ENCODE measurements around the gene COA7.
A peak's percentile ranks its signal among the peaks of the same experiment; 100 is the strongest.
"Not testable (repeated sequence)": the region's sequence is repeated elsewhere in the genome, so short reads cannot be mapped to it uniquely, and the experiment has no call there.

The COA7 gene

DNA sequence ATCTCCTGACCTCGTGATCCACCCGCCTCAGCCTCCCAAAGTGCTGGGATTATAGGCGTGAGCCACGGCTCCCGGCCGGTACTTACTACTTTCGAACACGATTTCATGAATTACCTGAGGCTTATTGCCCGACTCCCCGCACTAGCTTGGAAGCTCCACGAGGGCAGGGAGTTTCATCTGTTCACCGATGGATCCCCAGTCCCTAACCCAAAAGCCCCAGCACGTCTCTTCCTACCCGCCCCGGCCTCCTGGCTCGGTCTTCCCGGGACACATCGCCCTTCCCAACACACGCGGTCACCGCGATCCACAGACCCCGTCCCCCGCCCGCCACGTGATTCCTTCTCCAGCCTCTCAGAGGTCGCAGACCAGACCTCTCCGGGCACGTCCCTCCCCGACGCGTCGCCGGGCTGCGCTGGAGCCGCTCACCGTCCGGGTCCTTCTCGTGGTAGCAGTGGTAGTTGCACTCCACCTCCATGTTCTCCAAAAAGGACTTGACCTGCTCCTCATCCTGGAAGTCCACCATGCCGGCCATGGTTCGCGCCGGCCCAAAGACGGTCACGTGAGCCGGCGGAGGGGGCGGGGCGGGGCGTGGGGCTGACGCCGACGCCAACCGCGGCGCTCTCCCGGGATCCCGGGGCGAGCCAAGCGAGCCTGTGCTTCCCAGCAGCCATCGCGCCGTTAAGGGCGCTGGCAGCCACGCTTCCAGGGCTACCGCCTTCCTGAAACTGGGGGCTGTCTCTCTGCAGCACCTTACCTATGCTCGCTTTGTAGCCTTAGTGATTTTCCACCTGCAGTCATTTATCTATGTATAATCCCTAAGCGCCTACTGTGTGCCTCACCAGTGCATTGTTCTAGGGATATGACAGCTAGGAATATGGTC lies at the start of gene COA7:
COA7 (minus strand) TSS at position 553 of the 880 bp plus-strand sequence; CDS start at position 532, 21 bp downstream.
- DNase-seq (ENCODE audit: low read depth in 2 of 2, low spot score in 1 of 2): peak in 1 of 2 donors; percentile 35

- no peak for DNase-seq (ENCODE audit: low read depth in 2 of 2, low spot score in 1 of 2)
Observed at GRCh38 chr1:52747450-52747849, 49.3 kb upstream of the COA7 start.

GRCh38 chr1:52746189-52746588 lies 48.0 kb upstream of the COA7 start:
- DNase-seq (ENCODE audit: low read depth in 2 of 2, low spot score in 1 of 2): no peak

GRCh38 chr1:52741259-52741658 lies 43.1 kb upstream of the COA7 start:
- DNase-seq (ENCODE audit: low read depth in 2 of 2, low spot score in 1 of 2): no peak

GRCh38 chr1:52739699-52740467 lies 41.7 kb upstream of the COA7 start:
- DNase-seq (ENCODE audit: low read depth in 2 of 2, low spot score in 1 of 2): no peak

DNA sequence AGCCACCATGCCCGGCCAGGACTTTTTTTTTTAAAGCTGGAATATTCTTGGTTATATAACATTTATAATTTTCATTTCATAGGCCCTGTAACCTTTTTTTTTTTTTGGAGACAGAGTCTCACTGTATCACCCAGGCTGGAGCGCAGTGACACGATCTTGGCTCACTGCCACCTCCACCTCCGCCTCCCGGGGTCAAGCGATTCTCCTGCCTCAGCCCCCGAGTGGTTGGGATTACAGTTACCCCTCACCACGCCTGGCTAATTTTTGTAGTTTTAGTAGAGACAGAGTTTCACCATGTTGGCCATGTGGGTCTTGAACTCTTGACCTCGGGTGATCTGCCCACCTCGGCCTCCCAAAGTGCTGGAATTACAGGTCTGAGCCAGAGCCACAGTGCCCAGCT lies 40.7 kb upstream of the COA7 start:
- DNase-seq (ENCODE audit: low read depth in 2 of 2, low spot score in 1 of 2): no peak

- no peak for DNase-seq (ENCODE audit: low read depth in 2 of 2, low spot score in 1 of 2)
Observed at GRCh38 chr1:52738148-52738547, 40.0 kb upstream of the COA7 start.

GRCh38 chr1:52735371-52735770 lies 37.2 kb upstream of the COA7 start:
- not testable (repeated sequence) for DNase-seq (ENCODE audit: low read depth in 2 of 2, low spot score in 1 of 2)

- DNase-seq (ENCODE audit: low read depth in 2 of 2, low spot score in 1 of 2): no peak
Observed at GRCh38 chr1:52733368-52733767, 35.2 kb upstream of the COA7 start.

DNA sequence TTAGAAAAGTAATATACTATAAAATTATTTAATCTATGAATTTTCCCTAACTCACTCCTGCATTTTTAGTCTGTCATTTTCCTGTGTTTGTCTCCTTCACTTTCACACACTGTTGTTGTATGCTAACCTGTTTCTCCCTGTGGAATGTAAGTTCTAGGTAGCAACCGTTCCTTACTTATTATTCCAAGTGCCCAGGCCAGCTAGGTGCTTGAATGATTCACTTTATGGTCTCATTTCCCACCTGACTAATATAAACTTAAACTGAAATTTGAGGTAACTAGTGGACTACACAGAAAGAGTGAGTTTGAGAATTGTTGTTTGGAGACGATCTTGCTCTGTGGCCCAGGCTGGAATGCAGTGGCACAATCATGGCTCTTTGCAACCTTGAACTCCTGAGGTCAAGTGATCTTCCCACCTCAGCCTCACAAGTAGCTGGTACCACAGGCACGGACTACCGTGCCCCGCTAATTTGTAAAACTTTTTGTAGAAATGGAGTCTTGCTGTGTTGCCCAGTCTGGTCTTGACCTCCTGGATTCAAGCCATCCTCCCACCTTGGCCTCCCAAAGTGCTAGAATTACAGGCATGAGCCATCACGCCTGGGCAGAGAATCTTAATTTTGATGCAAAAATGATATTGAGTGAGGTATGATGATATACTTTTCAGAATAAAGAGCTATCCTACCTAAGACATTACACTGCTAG lies 30.0 kb upstream of the COA7 start:
- no peak for DNase-seq (ENCODE audit: low read depth in 2 of 2, low spot score in 1 of 2)

- DNase-seq (ENCODE audit: low read depth in 2 of 2, low spot score in 1 of 2): no peak
Observed at GRCh38 chr1:52727114-52727586, 29.0 kb upstream of the COA7 start.

DNA sequence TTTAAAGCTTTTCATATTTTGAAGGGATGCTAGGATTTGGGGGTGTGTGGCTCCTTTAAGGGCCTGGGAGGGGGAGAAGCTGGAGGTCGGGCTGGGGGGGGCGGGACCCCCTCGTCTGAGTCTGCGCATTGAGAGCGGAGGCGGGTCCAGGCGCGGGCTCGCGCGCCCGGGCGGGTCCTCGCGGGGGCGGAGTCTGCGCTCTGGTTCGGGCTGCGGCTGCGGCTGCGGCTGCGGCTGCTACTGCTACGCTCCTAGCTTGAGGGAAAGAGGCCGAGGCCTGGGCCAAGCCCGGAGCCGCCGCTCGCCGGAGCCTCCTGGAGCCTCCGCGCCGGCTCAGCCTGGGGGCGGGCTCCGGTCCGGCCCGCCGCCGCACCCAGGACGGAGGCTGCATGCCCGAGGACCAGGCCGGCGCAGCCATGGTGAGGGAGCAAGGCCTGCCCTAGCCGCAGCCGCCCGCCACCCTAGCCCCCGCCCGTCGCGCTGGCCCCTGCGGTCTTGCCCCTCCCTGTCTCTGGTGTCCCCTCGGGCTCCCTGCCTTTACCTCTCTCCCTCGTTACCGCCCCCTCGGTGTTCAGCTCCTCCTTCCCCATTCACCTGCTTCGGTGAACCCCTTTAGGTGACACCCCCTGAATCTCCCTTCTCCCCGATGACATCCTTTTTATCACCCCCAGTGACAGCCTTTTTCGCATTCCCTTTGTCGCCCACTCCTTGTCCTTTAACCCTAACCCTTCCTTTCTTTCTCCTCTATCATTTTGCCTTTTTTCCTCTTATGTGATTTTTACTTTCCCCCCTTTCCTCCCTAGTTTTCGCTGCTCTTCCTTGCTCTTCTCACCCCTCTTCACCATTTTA lies 28.3 kb upstream of the COA7 start, which contains the start of gene ZYG11B:
ZYG11B (plus strand) TSS at position 189 of the 849 bp plus-strand sequence; CDS start at position 390, 201 bp downstream.
- DNase-seq (ENCODE audit: low read depth in 2 of 2, low spot score in 1 of 2): peak; percentile 64 to 81

DNA sequence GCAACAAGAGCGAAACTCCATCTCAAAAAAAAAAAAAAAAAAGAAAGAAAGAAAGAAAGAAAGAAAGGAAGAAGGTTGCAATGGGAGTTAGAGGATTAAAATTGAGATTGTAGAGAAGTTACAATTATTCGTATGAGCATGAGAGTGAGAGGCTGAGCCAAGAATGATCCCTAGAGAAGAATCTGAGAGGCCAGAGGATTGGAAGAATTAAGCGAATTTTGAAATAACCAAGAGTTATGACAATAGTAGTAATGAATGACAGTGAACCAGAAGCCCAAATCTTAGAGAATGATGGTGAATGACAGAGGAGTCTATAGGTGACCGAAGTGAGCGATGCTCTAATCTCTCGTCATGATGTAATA lies 27.7 kb upstream of the COA7 start:
- DNase-seq (ENCODE audit: low read depth in 2 of 2, low spot score in 1 of 2): no peak

DNA sequence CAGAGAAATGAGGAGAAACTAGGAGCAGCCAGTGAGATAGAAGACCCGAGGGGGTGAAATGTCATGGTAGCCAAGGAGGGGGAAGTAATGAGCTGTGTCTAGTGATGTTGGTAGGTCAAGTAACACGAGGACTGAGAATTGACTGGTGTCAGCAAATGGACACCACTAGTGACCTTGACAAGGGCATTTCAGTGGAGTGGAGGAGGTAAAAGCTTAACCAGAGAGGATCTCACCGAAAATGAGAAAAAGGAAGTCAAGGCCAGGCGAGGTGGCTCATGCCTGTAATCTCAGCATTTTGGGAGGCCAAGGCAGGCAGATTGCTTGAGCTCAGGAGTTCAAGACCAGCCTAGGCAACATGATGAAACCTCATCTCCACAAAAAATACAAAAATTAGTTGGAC lies 25.1 kb upstream of the COA7 start:
- no peak for DNase-seq (ENCODE audit: low read depth in 2 of 2, low spot score in 1 of 2)

GRCh38 chr1:52715296-52715695 lies 17.1 kb upstream of the COA7 start:
- DNase-seq (ENCODE audit: low read depth in 2 of 2, low spot score in 1 of 2): not testable (repeated sequence)

- DNase-seq (ENCODE audit: low read depth in 2 of 2, low spot score in 1 of 2): no peak
Observed at GRCh38 chr1:52713590-52713989, 15.4 kb upstream of the COA7 start.

DNA sequence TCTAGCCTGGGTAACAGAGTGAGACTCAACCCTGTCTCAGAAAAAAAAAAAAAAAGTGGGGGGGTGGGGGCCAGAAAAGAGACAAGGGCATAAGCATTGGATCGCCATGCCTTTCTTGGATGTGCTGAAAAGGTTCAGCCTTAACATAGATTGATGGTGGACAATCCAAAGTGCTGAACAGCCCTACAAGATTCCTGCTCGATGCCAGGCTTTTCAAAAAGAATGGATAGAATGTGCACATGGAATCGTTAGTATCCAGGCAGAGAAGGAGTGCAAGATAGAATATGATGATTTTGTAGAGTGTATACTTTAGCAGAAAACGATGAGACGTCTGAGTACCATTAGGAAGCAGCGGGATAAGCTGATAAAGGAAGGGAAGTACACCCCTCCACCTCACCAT lies 10.9 kb upstream of the COA7 start:
- DNase-seq (ENCODE audit: low read depth in 2 of 2, low spot score in 1 of 2): no peak

- no peak for DNase-seq (ENCODE audit: low read depth in 2 of 2, low spot score in 1 of 2)
Observed at GRCh38 chr1:52707927-52708655, 9.9 kb upstream of the COA7 start.

DNA sequence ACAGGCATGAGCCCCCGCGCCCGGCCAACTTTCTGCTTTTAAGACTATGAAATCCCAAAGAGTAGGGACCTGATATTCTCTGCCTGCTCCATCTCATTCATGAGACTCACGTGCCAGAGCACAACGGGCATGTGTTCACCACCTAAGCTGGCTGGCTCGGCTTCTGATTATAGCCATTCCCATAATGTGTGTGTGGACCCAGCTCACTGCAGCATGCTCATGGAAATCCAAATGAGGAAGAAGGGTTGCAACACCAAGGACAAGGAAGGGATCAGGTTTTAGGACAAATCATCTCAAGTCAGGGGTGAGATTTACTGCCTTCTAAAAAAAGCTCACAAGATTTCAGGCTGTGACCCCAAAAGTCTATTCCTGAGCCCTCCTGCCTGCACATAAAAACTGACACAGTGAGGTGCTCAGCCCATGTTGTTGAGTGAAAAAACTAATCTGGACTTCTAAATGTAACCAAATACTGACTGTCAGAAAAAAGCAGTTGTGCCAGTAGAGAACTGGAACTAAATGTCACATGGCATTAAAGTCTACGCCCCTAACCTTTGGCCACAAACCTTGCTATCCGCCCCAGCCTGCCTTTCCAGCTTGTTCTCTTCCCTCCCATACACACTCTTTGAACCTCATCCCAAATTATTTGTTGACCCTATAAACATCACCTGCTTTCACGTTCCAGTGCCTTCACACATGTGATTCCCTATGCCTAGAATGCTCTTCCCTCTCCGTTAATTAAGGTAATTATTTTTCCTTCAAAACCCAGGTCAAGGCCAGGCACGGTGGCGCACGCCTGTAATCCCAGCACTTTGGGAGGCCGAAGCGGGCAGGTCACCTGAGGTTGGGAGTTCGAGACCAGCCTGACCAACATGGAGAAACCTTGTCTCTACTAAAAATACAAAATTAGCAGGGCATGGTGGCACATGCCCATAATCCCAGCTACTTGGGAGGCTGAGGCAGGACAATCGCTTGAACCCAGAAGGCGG lies 9.1 kb upstream of the COA7 start:
- DNase-seq (ENCODE audit: low read depth in 2 of 2, low spot score in 1 of 2): no peak
